HG02840 (cell line): Measurements from ENCODE around the gene PREB.
"Not testable (repeated sequence)": the region's sequence is repeated elsewhere in the genome, so short reads cannot be mapped to it uniquely, and the experiment has no call there.

Source experiments
- ATAC-seq: cut with Tn5 transposase; IDR thresholded peaks from one replicate; pipeline ENCODE4 v1.9.1; 2021; ENCODE audit warnings: mild to moderate bottlenecking, moderate library complexity, moderate number of reproducible peaks; ENCODE audit not compliant: unreplicated experiment, low FRiP score

Gene PREB

DNA sequence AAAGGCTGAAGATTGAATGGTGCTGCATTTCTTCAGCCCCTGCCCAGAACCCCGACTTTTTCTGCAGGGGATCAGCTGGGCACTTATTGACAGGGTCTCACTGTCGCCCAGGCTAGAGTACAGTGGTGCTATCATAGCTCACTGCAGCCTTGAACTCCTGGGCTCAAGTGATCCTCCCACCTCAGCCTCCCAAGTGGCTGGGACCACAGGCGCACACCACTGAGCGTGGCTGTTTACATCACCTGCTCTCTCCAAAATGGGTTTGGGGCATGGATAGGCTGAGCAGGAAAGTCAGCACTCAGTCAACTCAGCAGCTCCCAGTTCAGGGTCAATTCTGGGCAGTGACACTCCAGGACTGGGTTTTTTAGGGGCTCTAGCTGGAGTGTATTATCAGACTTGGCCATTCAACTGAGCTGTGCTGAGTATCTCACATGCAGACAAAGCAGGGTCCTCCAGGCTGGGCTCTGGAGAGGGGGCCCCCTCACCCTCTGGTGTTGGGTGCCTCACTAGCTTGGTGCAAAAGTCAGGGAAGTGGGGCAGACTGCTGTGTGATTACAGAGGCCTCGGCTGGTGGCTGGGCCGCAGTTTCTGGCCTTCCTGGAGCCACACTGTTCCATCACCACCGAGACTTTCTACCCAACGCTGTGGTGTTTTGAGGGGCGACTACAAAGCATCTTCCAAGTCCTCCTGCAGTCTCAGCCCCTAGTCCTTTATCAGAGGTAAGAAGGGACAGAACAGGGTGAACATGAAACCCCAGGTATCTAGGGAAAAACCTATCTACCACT is 6.4 kb downstream of the PREB start:
- no peak for ATAC-seq

DNA sequence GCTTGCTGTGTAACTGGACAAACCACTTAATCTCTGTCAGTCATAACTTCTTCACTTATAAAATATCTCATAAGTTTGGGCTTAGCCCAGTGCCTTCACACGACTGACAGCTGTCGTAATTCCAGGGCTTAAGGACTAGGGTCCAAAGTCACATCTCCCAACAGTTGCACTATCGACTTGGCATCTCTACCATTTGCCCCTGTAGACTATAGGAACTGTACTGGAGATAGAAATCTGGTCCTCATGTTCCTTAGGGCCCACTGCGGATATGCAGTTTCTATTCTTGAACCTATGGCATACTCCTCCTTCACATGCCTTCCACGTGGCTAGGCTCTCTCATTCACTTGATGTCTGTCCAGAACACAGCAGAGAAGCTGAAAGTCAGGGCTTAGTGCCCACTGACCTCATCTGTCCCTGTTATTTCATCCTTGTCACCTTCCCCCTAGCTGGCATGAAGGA is 8.2 kb downstream of the PREB start:
- no peak for ATAC-seq

- ATAC-seq = no peak
Measured at GRCh38 chr2:27125104-27125503, 9.3 kb downstream of the PREB start.

- no peak for ATAC-seq
Measured at GRCh38 chr2:27123302-27124150, 10.9 kb downstream of the PREB start, which contains the start of gene ABHD1. Gene ABHD1 (plus strand): TSS chr2:27123815. CDS start chr2:27123949, 134 bp downstream.

DNA sequence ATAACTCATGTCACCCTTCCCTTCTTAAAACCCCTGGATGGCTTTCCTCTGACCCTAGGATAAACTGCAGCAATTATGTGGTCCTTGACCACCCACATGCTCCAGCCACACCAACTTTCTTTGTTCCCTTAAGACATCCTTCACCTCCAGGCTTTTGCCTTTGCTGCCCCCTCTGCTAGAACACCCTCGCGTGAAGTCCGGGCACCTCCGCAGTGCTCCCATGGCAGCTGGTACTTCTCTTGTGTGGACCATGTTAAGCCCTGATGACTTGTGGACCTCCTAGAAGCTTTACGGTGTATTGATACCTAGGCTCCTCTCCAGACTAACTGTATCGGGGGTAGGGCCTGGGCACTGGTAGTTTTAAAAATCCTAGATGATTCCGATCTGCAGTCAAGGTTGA is 11.6 kb downstream of the PREB start:
- no peak for ATAC-seq

- ATAC-seq = no peak
Measured at GRCh38 chr2:27121906-27122305, 12.5 kb downstream of the PREB start.

- ATAC-seq = not testable (repeated sequence)
Measured at GRCh38 chr2:27119330-27119670, 15.1 kb downstream of the PREB start.

- no peak for ATAC-seq
Measured at GRCh38 chr2:27118525-27119329, 15.7 kb downstream of the PREB start, which contains the start of gene CGREF1. Gene CGREF1 (minus strand): TSS chr2:27119128. CDS start chr2:27104366, 14,762 bp downstream.

DNA sequence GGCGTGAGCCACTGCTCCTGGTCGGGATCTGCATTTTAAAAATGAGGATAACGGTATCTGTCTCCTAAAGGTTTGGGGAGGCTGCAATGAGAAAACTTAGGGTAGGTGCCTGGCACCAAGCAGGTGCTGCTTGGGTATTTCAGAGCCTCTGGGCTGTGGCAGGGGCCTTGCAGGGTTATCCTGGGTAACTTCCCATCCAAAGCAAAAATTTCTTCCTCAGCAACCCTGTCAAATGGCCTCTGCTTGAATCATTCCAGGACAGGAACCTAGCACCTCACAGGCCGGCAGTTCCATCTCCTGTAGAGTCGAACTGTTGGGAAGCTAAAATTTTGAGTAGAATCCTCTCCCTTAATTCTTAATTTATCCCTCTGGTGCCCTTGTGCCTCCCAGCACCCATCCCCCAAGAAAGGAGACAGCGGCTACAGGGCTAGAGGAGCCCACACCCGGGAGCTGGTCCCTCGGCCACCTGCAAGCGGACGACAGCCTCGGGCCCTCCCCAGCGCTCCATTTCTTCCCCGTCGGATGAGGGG is 16.4 kb downstream of the PREB start:
- ATAC-seq = no peak

DNA sequence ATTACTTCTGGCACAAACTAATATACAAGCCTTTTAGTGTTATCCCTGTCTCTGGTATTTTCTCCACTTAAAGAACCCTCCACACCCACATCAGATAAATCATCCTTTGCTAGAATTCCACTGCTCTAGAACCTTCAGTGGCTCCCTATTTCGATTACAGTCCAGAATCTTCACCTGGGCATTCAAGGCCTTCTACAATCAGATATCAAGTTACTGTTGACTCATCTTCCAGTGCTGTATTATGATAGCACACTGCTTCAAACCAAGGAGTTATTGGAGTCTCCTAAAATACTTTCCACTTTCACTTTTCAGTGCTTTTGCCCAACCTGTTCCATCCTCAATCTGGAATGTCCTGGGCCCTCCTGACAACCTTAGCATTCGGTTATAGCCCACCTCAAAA is 18.9 kb downstream of the PREB start:
- ATAC-seq = no peak

DNA sequence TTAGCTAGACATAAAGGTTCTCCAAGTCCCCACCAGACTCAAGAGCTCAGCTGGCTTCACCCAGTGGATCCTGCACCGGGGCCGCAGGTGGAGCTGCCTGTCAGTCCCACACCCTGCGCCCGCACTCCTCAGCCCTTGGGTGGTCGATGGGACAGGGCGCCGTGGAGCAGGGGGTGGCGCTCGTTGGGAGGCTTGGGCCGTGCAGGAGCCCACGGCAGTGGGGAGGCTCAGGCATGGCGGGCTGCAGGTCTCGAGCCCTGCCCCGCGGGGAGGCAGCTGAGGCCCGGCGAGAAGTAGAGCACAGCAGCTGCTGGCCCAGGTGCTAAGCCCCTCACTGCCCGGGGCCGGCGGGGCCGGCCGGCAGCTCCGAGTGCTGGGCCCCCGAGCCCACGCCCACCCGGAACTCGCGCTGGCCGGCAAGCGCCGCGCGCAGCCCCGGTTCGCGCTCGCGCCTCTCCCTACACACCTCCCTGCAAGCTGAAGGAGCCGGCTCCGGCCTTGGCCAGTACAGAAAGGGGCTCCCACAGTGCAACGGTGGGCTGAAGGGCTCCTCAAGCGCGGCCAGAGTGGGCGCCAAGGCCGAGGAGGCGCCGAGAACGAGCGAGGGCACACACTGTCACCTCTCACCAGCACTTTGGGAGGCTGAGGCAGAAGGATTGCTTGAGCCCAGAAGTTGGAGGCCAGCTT is 22.9 kb downstream of the PREB start:
- ATAC-seq = not testable (repeated sequence)

DNA sequence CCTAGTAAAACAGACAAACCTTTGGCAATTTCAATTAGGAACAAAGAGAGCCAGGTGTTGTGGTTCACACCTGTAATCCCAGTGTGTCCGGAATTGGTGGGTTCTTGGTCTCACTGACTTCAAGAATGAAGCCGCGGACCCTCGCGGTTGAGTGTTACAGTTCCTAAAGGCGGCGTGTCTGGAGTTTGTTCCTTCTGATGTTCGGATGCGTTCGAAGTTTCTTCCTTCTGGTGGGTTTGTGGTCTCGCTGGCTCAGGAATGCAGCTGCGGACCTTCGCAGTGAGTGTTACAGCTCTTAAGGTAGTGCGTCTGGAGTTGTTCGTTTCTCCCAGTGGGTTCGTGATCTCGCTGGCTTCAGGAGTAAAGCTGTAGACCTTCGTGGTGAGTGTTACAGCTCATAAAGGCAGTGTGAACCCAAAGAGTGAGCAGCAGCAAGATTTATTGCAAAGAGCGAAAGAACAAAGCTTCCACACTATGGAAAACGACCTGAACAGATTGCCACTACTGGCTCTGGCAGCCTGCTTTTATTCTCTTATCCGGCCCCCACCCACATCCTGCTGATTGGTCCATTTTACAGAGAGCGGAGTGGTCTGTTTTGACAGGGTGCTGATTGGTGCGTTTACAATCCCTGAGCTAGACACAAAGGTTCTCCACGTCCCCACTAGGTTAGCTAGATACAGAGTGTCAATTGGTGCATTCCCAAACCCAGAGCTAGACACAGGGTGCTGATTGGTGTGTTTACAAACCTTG is 23.7 kb downstream of the PREB start:
- not testable (repeated sequence) for ATAC-seq

GRCh38 chr2:27109083-27109482 is 25.4 kb downstream of the PREB start:
- no peak for ATAC-seq

- no peak for ATAC-seq
Measured at GRCh38 chr2:27108221-27108620, 26.2 kb downstream of the PREB start.

DNA sequence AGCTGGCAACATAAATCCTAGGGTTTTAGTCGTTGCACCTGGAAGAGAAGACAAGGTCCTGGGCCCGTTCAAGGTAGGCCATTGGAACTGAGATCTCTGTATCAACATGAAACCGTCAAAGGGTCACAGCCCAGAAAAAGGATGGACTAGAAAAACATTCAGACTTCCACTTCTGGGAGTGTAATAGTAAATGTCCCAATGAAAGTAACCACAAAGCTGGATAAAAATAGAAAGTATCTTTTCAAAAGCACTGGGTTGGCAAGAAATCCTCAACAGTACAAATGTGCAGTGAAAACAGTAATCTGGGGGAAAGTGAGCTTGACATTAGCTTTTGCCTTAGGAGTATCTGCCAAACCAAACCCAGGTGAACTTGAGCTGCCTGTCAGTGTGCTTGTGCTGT is 28.5 kb downstream of the PREB start:
- no peak for ATAC-seq

DNA sequence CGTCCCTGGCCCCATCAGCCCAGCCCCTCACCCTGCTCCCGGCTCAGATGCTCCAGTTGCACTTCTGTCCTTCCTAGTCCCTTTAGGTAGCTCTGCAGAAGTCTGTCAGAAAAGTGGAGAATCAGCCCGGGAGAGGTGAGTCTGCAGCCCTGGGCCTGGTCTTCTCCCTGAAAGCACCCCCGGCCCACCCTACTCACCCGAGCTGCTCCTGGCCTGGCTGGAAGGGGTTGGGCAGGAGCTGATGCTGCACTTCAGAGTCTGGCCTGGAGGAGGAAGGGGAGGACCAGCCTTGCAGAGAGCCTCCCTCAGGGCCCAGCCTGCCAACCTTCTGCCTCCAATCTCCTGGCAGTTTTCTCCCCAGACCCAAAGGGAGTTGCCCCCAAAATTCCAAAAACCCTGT is 32.1 kb downstream of the PREB start:
- no peak for ATAC-seq

- no peak for ATAC-seq
Measured at GRCh38 chr2:27100036-27100435, 34.4 kb downstream of the PREB start.

DNA sequence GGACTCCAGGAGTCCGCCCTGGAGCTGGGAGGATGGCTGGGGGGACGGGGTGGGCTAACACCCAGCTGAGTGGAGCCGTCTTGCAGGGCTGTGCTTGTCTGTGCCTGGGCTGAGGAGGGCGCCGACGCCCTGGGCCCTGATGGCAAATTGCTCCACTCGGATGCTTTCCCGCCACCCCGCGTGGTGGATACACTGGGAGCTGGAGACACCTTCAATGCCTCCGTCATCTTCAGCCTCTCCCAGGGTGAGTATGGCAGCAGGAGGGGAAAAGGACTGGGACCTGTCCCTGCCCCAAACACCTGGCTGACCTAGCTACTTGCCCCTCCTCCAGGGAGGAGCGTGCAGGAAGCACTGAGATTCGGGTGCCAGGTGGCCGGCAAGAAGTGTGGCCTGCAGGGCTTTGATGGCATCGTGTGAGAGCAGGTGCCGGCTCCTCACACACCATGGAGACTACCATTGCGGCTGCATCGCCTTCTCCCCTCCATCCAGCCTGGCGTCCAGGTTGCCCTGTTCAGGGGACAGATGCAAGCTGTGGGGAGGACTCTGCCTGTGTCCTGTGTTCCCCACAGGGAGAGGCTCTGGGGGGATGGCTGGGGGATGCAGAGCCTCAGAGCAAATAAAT is 35.0 kb downstream of the PREB start:
- ATAC-seq = no peak

- no peak for ATAC-seq
Measured at GRCh38 chr2:27097341-27097740, 37.1 kb downstream of the PREB start.
